Activated effector memory CD4-positive, alpha-beta T cell treated with anti-CD3 and anti-CD28 coated beads, Interleukin-2, amount 50 U/mL, for 16 hours (primary cell): Measurements from ENCODE around the gene FUBP1.
"Not testable (repeated sequence)": the region's sequence is repeated elsewhere in the genome, so short reads cannot be mapped to it uniquely, and the experiment has no call there.

Experiments used
- DNase-seq: peaks from one replicate; pipeline ENCODE4 v3.0.0-alpha.2; 2020

The FUBP1 gene

GRCh38 chr1:77942400-77943140 lies 36.3 kb downstream of the FUBP1 start:
- no peak for DNase-seq

GRCh38 chr1:77940921-77941570 lies 37.8 kb downstream of the FUBP1 start:
- DNase-seq: no peak

- no peak for DNase-seq
These were observed 40.2 kb downstream of the FUBP1 start for GRCh38 chr1:77938651-77939050.

- DNase-seq: no peak
These were observed 49.1 kb downstream of the FUBP1 start for GRCh38 chr1:77929806-77930205.

GRCh38 chr1:77927414-77927813 lies 51.5 kb downstream of the FUBP1 start:
- no peak for DNase-seq

- no peak for DNase-seq
These were observed 52.1 kb downstream of the FUBP1 start for GRCh38 chr1:77926561-77927357.

GRCh38 chr1:77925956-77926355 lies 52.9 kb downstream of the FUBP1 start:
- no peak for DNase-seq

GRCh38 chr1:77925518-77925917 lies 53.4 kb downstream of the FUBP1 start:
- no peak for DNase-seq

- DNase-seq: not testable (repeated sequence)
These were observed 60.0 kb downstream of the FUBP1 start for GRCh38 chr1:77918918-77919317.

GRCh38 chr1:77910116-77910515 lies 68.8 kb downstream of the FUBP1 start:
- no peak for DNase-seq

- no peak for DNase-seq
These were observed 72.2 kb downstream of the FUBP1 start for GRCh38 chr1:77906624-77907023.

- no peak for DNase-seq
These were observed 72.8 kb downstream of the FUBP1 start for GRCh38 chr1:77906019-77906545.

- no peak for DNase-seq
These were observed 73.3 kb downstream of the FUBP1 start for GRCh38 chr1:77905603-77906002.

- DNase-seq: no peak
These were observed 78.1 kb downstream of the FUBP1 start for GRCh38 chr1:77900687-77901293.

GRCh38 chr1:77899647-77900320 lies 79.1 kb downstream of the FUBP1 start:
- no peak for DNase-seq
